ENCODE measurements around the gene ZFP69.

- TF ChIP-seq CTCF (conservative IDR thresholded peaks at IDR 0.05) (no peak), EZH2 (IDR thresholded peaks at IDR 0.05; ENCODE audit: low read depth) (no peak)
Observed at GRCh38 chr1:40450495-40451237, 26.4 kb upstream of the ZFP69 start.

Data from PC-9 (cell line).